Muscle of back (tissue), 13 donors: Measurements from ENCODE around the gene GSKIP. TPM values are rescaled to one million over a fixed set of nuclear protein-coding genes. Genes with fewer than 3 reads are reported as not detected.
"Not testable (repeated sequence)": the region's sequence is repeated elsewhere in the genome, so short reads cannot be mapped to it uniquely, and the experiment has no call there.

Source experiments
- DNase-seq, 3 donors: peaks; one replicate each; pipeline versions ENCODE4 v3.0.0 to v3.0.0-alpha.2; 2013
- long read RNA-seq, 9 donors: transcript quantifications; one replicate each; lab custom pipeline, GENCODE V29; 2026
- polyA plus RNA-seq, 10 donors: library from polyadenylated mRNA; unstranded; fragments of 120-200 nt; gene quantifications; one replicate each; pipeline ENCODE4 v1.2.1, GENCODE V29; 2013; ENCODE audit not compliant: insufficient read length in 10 of 10

Gene GSKIP
- 10 to 100 TPM; 11.0 to 20.2 (median 14.9) TPM for polyA plus RNA-seq
- long read RNA-seq, donor 1, transcript GSKIP-205 (4 exons, 2,218 nt), result major isoform, 5 of 5 reads
- long read RNA-seq, donor 1, partial matches to known transcripts, result 0 of 5 reads
- long read RNA-seq, donor 1, other reads (novel, unspliced or antisense), result 0 of 5 reads
- long read RNA-seq, donor 2, transcript GSKIP-205 (4 exons, 2,218 nt), result major isoform, 5 of 5 reads
- long read RNA-seq, donor 2, partial matches to known transcripts, result 0 of 5 reads
- long read RNA-seq, donor 2, other reads (novel, unspliced or antisense), result 0 of 5 reads
- long read RNA-seq, donor 3, result 0 reads
- long read RNA-seq, donor 4, transcript GSKIP-205 (4 exons, 2,218 nt), result major isoform, 7 of 7 reads
- long read RNA-seq, donor 4, partial matches to known transcripts, result 0 of 7 reads
- long read RNA-seq, donor 4, other reads (novel, unspliced or antisense), result 0 of 7 reads
- long read RNA-seq, donor 5, partial matches to known transcripts, result 0 of 4 reads
- long read RNA-seq, donor 5, other reads (novel, unspliced or antisense), result 0 of 4 reads
- long read RNA-seq, donor 6, partial matches to known transcripts, result 0 of 4 reads
- long read RNA-seq, donor 6, other reads (novel, unspliced or antisense), result 0 of 4 reads
- long read RNA-seq, donor 7, transcript GSKIP-205 (4 exons, 2,218 nt), result major isoform, 8 of 8 reads
- long read RNA-seq, donor 7, partial matches to known transcripts, result 0 of 8 reads
- long read RNA-seq, donor 7, other reads (novel, unspliced or antisense), result 0 of 8 reads
- long read RNA-seq, donor 8, partial matches to known transcripts, result 0 of 5 reads
- long read RNA-seq, donor 8, other reads (novel, unspliced or antisense), result 0 of 5 reads
- long read RNA-seq, donor 9, partial matches to known transcripts, result 0 of 2 reads
- long read RNA-seq, donor 9, other reads (novel, unspliced or antisense), result 0 of 2 reads

- peak; percentile 92 to 97 (median 97) for DNase-seq
These were observed at the start of gene GSKIP, which contains the start of gene ATG2B for GRCh38 chr14:96362965-96363750. Gene GSKIP, plus strand, starts transcription at chr14:96363526. Its CDS starts 18,722 bp downstream, at chr14:96382248. Gene ATG2B, minus strand, starts transcription at chr14:96363341. Its CDS starts 365 bp downstream, at chr14:96362976.

- DNase-seq, result no peak
These were observed 47.2 kb upstream of the GSKIP start for GRCh38 chr14:96316087-96316486.

- DNase-seq, result no peak
These were observed 44.5 kb upstream of the GSKIP start for GRCh38 chr14:96318836-96319235.

GRCh38 chr14:96320605-96321004, 42.7 kb upstream of the GSKIP start:
- no peak for DNase-seq

- DNase-seq, result no peak
These were observed 39.1 kb upstream of the GSKIP start for GRCh38 chr14:96324219-96324618.

- DNase-seq, result no peak
These were observed 24.8 kb upstream of the GSKIP start for GRCh38 chr14:96338551-96338950.

- no peak for DNase-seq
These were observed 22.0 kb upstream of the GSKIP start for GRCh38 chr14:96341323-96341722.

GRCh38 chr14:96345669-96346068, 17.7 kb upstream of the GSKIP start:
- DNase-seq, result no peak

- not testable (repeated sequence) for DNase-seq
These were observed 15.4 kb upstream of the GSKIP start for GRCh38 chr14:96347957-96348356.

GRCh38 chr14:96349286-96350075, 13.8 kb upstream of the GSKIP start:
- no peak for DNase-seq

- DNase-seq, result no peak
These were observed 11.3 kb upstream of the GSKIP start for GRCh38 chr14:96351986-96352385.

- no peak for DNase-seq
These were observed 10.6 kb upstream of the GSKIP start for GRCh38 chr14:96352708-96353107.

- no peak for DNase-seq
These were observed 9.1 kb upstream of the GSKIP start for GRCh38 chr14:96354246-96354645.

GRCh38 chr14:96357216-96357615, 6.1 kb upstream of the GSKIP start:
- no peak for DNase-seq

- no peak for DNase-seq
These were observed 3.4 kb upstream of the GSKIP start for GRCh38 chr14:96359959-96360358.

- peak; percentile 15 to 76 (median 47) for DNase-seq
These were observed 1.0 kb upstream of the GSKIP start for GRCh38 chr14:96362071-96362964.

GRCh38 chr14:96363751-96364336, 518 bp downstream of the GSKIP start:
- DNase-seq, result peak in 2 of 3 donors; percentile 7 to 14

GRCh38 chr14:96364962-96365361, 1.6 kb downstream of the GSKIP start:
- no peak for DNase-seq

- no peak for DNase-seq
These were observed 5.2 kb downstream of the GSKIP start for GRCh38 chr14:96368534-96368933.
